ENCODE results near the gene FN1. TPM values are rescaled to one million over a fixed set of nuclear protein-coding genes. Genes with fewer than 3 reads are reported as not detected.

Gene FN1
- total RNA-seq, 1 experiment from 2014 or later = 11.1 TPM

- ATAC-seq (no peak), DNase-seq (ENCODE audit: low read depth, low spot score) (no peak)
- H3K36me3 ChIP-seq (ENCODE audit: control insufficient read depth in 1 of 2, insufficient read depth in 2 of 2, low read length in 2 of 2) = peaks cover 35 to 47% of the 10 kb centered on the region in 2 experiments
- H3K27me3 ChIP-seq (ENCODE audit: insufficient read depth, low read length) = no peaks in the 10 kb centered on the region
- CTCF ChIA-PET = no interaction called here
- no peak overlapping the region for H3K4me2 ChIP-seq (ENCODE audit: low read length)
- H3K79me2 ChIP-seq (ENCODE audit: insufficient read depth, low read length) = peaks cover 90% of the 10 kb centered on the region
- H3K4me3 ChIP-seq (replicated peaks in 1 of 2; ENCODE audit: low read depth in 1 of 2, low read length in 2 of 2) = no peak overlapping the region
- no peak overlapping the region for H3K27ac ChIP-seq (ENCODE audit: low read depth, low read length)
- H3K9ac ChIP-seq (ENCODE audit: low read length) = no peak overlapping the region
- BruUV-seq (replicated peaks) = no TSS peak
- peaks cover 6 to 19% of the 10 kb centered on the region in 2 experiments; a peak in 3 of 4 replicates for H3K4me1 ChIP-seq (ENCODE audit: control insufficient read depth in 1 of 2, insufficient read depth in 2 of 2, low read length in 2 of 2)
- H3K9me2 ChIP-seq (ENCODE audit: insufficient read depth) = no peaks in the 10 kb centered on the region
- no peak overlapping the region for H2AFZ ChIP-seq (ENCODE audit: low read depth, low read length, poor library complexity, severe bottlenecking)
- POLR2A ChIA-PET = no interaction called here
- no peak for TF ChIP-seq CBX3 (IDR thresholded peaks at IDR 0.05; ENCODE audit: low read depth)
- no peak for TF ChIP-seq CEBPB (IDR thresholded peaks at IDR 0.05; ENCODE audit: low read depth)
- no peak for TF ChIP-seq ZNF274 (IDR thresholded peaks at IDR 0.05; ENCODE audit: low read depth, low read length)
- TF ChIP-seq MAX (IDR thresholded peaks at IDR 0.05) = no peak
- TF ChIP-seq JUND (IDR thresholded peaks at IDR 0.05) = no peak
- no peak for TF ChIP-seq TCF7L2 (IDR thresholded peaks at IDR 0.05; ENCODE audit: borderline replicate concordance, extremely low read depth, insufficient read depth, insufficient read length)
- TF ChIP-seq ZBTB33 (IDR thresholded peaks at IDR 0.05; ENCODE audit: extremely low read depth, insufficient replicate concordance, low read length) = no peak
- TF ChIP-seq YY1 (IDR thresholded peaks at IDR 0.05; ENCODE audit: extremely low read depth, insufficient replicate concordance, low read depth, low read length) = no peak
- TF ChIP-seq EGR1 (IDR thresholded peaks at IDR 0.05; ENCODE audit: low read depth) = no peak
- no peak for TF ChIP-seq SP1 (IDR thresholded peaks at IDR 0.05; ENCODE audit: low read depth)
- no peaks in the 10 kb centered on the region for H3K9me3 ChIP-seq (ENCODE audit: control insufficient read depth in 1 of 2, insufficient read depth in 1 of 2, low read depth in 1 of 2, low read length in 2 of 2)
- intact Hi-C loops (cut with micrococcal nuclease) = no loop called here
- RAD21 ChIA-PET (ENCODE audit: low non-redundant PET in 1 of 2, low total read pairs in 2 of 2, uncharacterized antibody in 2 of 2, unreplicated experiment in 2 of 2) = no interaction called here
- H4K20me1 ChIP-seq (ENCODE audit: insufficient read depth) = no peaks in the 10 kb centered on the region
Observed at GRCh38 chr2:215316336-215316735, 119.5 kb downstream of the FN1 start.
